Mesothelial cell of epicardium (in vitro differentiated cells): ENCODE results near the gene TMPRSS4. TPM values are rescaled to one million over a fixed set of nuclear protein-coding genes. Genes with fewer than 3 reads are reported as not detected.

Experiments used
- DNase-seq, 2 experiments: peaks; one replicate each; pipeline ENCODE4 v3.0.0; 2021; ENCODE audit warnings: low spot score in 2 of 2; ENCODE audit not compliant: unreplicated experiment in 2 of 2
- H3K27ac Mint-ChIP-seq: 2 replicates; pipeline ENCODE4 v1.8.0; 2021; ENCODE audit warnings: mixed read lengths
- H3K27me3 Mint-ChIP-seq: 2 replicates; pipeline ENCODE4 v1.8.0; 2021; ENCODE audit warnings: low read depth, mixed read lengths
- H3K36me3 Mint-ChIP-seq: 2 replicates; pipeline ENCODE4 v1.8.0; 2021; ENCODE audit warnings: mixed read lengths
- H3K4me1 Mint-ChIP-seq: 2 replicates; pipeline ENCODE4 v1.8.0; 2021; ENCODE audit warnings: mixed read lengths
- H3K4me3 Mint-ChIP-seq: 2 replicates; pipeline ENCODE4 v1.8.0; 2021; ENCODE audit warnings: mild to moderate bottlenecking, moderate library complexity, mixed read lengths
- H3K9me3 Mint-ChIP-seq: 2 replicates; pipeline ENCODE4 v1.8.0; 2021; ENCODE audit warnings: mixed read lengths
- CTCF ChIP-seq: fragments of 200-600 bp; sonication (generic); IDR thresholded peaks from one replicate; pipeline ENCODE4 v1.5.0; 2021; ENCODE audit warnings: antibody characterized with exemption; ENCODE audit not compliant: unreplicated experiment
- total RNA-seq: library from RNA; stranded (reverse); gene quantifications from 3 replicates; pipeline ENCODE4 v1.2.1, GENCODE V29; 2021

The TMPRSS4 gene
- total RNA-seq, 1 donor from 2014 or later: 0.94 TPM

DNA sequence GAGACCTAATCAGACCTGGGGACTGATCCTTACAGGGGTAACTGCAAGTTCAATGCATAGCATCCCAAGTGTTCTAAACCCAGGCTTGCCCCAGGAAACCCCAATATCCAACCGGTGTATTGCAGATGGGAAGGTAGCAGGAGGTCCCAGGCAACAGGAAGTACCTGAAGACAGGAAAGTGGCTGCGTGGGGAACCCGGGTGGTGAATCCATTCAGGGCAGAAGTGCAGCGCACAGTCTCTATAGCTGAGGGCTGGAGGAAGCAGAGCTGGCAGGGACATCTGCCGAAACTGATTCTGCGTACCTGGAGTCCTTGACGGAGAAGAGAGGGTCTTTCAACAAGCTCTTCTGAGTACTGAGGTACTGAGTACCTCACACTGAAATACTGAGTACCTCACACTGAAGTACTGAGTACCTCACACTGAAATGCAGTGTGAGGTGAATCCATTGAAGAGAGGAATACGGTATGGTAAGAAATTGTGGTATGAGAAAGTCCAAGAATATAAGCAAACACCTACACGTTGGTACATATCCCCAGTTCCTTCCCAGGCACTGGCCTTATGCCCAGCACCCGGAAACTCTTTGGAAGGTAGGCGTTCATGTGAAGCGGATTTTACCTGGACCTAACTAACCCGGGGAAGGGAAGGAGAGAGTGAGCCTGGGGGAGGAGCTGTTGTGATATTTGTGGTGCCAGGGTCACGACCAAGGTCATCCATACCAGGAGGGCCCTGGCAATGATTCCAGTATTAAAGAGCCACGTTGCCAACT, 55.7 kb downstream of the TMPRSS4 start:
- Mint-ChIP-seq H3K27me3 (peaks cover 33% of the 10 kb centered on the region), H3K9me3 (no peaks in the 10 kb centered on the region), H3K4me3 (no peak overlapping the region), H3K36me3 (no peaks in the 10 kb centered on the region), H3K27ac (no peak overlapping the region), H3K4me1 (peaks cover 20% of the 10 kb centered on the region)
- no peak for DNase-seq
- no peak for TF ChIP-seq CTCF

DNA sequence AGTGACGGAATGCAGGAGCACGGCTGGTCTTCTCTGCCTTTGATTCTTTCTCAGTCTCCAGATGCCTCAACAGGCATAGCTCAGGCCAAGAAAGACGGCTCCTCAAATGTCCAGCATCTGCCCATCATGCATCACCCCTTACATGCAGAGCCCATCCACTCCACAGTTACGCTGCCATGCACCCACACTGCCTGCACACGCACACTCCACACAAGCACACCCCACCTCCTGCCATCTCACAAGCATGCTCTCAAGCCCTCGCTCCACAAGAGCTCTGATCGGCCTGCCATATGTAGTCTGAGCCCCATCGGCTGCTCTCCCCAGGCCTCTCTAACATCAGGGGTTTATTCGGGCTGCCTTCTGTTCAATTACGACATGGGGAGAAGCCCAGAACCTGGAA, 56.9 kb downstream of the TMPRSS4 start:
- Mint-ChIP-seq H3K9me3 (no peaks in the 10 kb centered on the region), H3K4me3 (no peak overlapping the region), H3K27me3 (peaks cover 46% of the 10 kb centered on the region), H3K4me1 (peaks cover 11% of the 10 kb centered on the region), H3K27ac (no peak overlapping the region), H3K36me3 (no peaks in the 10 kb centered on the region)
- TF ChIP-seq CTCF: no peak
- no peak for DNase-seq

GRCh38 chr11:118135051-118135795, 58.3 kb downstream of the TMPRSS4 start:
- TF ChIP-seq CTCF: no peak
- peaks cover 57% of the 10 kb centered on the region for H3K27me3 Mint-ChIP-seq
- no peaks in the 10 kb centered on the region for H3K36me3 Mint-ChIP-seq
- no peak overlapping the region for H3K4me3 Mint-ChIP-seq
- H3K4me1 Mint-ChIP-seq: no peaks in the 10 kb centered on the region
- no peaks in the 10 kb centered on the region for H3K9me3 Mint-ChIP-seq
- no peak overlapping the region for H3K27ac Mint-ChIP-seq
- no peak for DNase-seq

DNA sequence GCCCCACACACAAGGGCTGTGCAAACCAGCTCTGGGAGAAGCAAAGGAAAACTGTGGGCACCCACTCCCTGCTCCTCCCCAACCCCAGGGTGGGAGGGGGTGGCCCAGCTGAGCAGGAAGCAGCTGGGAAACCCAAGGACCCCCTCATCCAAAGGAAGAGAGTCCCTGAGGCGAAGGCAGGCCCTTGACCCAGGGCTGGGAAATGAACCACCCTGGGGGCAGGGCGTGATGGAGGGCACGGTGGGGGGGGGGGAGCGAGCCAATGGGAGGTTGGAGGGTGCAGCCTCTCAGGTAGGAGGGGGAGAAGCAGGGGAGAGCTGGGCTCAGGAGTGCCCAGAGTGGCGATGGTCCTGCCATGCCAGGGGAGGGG, 58.9 kb downstream of the TMPRSS4 start:
- Mint-ChIP-seq H3K4me1 (no peaks in the 10 kb centered on the region), H3K27ac (no peak overlapping the region)

GRCh38 chr11:118136341-118136740, 59.5 kb downstream of the TMPRSS4 start:
- Mint-ChIP-seq H3K9me3 (no peaks in the 10 kb centered on the region), H3K27me3 (peaks cover 67% of the 10 kb centered on the region), H3K27ac (no peak overlapping the region), H3K4me3 (no peak overlapping the region), H3K36me3 (no peaks in the 10 kb centered on the region), H3K4me1 (no peaks in the 10 kb centered on the region)
- TF ChIP-seq CTCF: no peak
- DNase-seq: no peak

More for the DNA sequence above, 58.9 kb downstream of the TMPRSS4 start:
- Mint-ChIP-seq H3K36me3 (no peaks in the 10 kb centered on the region), H3K9me3 (no peaks in the 10 kb centered on the region), H3K27me3 (peaks cover 63% of the 10 kb centered on the region), H3K4me3 (no peak overlapping the region)
- TF ChIP-seq CTCF: no peak
- DNase-seq: no peak
